T-helper 2 cell treated with Interferon-gamma antibody and Interleukin-4, amounts not matched to agents 5 μg/mL and 100 μg/mL, for 36 hours (primary cell): ENCODE results near the gene C14orf180.

Experiments
- DNase-seq: peaks from one replicate; pipeline ENCODE4 v3.0.0; 2021; ENCODE audit warnings: low spot score
- H3K27ac Mint-ChIP-seq: one replicate; pipeline ENCODE4 v1.8.0; 2021; ENCODE audit warnings: mild to moderate bottlenecking, mixed read lengths
- H3K27me3 Mint-ChIP-seq: one replicate; pipeline ENCODE4 v1.8.0; 2021; ENCODE audit warnings: low read depth, mixed read lengths
- H3K36me3 Mint-ChIP-seq: one replicate; pipeline ENCODE4 v1.8.0; 2021; ENCODE audit warnings: low read depth, mixed read lengths
- H3K4me1 Mint-ChIP-seq: one replicate; pipeline ENCODE4 v1.8.0; 2021; ENCODE audit warnings: low read depth, mixed read lengths
- H3K4me3 Mint-ChIP-seq: one replicate; pipeline ENCODE4 v1.8.0; 2022; ENCODE audit warnings: mild to moderate bottlenecking, moderate library complexity, mixed read lengths
- H3K9me3 Mint-ChIP-seq: one replicate; pipeline ENCODE4 v1.8.0; 2021; ENCODE audit warnings: mixed read lengths

C14orf180 gene

DNA sequence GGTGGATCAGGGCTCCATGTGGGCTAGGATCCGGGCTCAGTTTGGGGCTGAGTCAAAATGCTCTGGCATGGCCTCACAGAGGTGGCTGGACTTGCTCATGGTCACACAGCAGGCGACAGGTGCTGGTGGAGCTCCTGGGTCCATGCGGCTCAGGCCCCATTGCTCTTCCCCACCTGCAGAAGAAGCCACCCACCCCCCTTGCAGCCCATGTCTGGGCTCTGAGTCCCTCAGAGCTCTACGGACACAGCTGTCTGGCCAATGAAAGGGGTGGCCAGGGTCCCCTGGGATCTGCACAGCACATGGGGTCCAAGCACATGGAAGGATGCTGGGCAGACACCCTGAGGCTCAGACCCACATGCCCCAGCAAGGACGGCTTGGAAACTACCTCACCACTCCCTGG, 17.0 kb upstream of the C14orf180 start:
- no peak overlapping the region for H3K4me3 Mint-ChIP-seq
- H3K36me3 Mint-ChIP-seq = no peaks in the 10 kb centered on the region
- no peak for DNase-seq
- peaks cover 2% of the 10 kb centered on the region for H3K4me1 Mint-ChIP-seq
- H3K27me3 Mint-ChIP-seq = peaks cover 2% of the 10 kb centered on the region
- H3K27ac Mint-ChIP-seq = no peak overlapping the region
- no peaks in the 10 kb centered on the region for H3K9me3 Mint-ChIP-seq

DNA sequence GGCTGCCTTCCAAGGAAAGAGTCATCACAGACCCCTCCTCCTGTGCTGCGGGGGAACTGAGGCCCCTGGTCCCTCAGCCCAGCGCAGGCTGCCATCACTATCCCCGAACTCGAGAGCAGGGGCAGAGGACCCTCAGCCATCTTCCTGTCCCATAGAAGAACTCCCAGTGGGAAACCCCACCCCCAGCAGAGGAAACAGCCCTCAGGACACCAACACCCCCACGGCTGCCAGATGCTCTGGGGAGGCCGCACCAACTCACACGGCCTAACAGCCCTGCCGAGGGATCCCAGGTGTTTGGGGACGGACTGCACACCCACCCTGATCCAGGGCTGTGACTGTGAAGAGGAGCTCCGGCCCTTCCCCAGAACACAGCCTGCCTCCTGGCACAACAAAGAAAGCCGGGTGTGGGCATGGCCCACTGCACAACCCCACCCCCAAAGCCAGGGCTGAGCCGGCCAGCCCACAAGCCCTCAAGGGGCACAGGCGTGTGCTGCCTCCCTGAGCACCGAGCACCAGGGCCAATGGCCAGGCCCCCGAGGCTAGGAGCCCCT, 16.3 kb upstream of the C14orf180 start:
- Mint-ChIP-seq H3K27ac (no peak overlapping the region), H3K27me3 (peaks cover 2% of the 10 kb centered on the region), H3K4me3 (no peak overlapping the region), H3K4me1 (peaks cover 2% of the 10 kb centered on the region), H3K9me3 (no peaks in the 10 kb centered on the region), H3K36me3 (no peaks in the 10 kb centered on the region)
- no peak for DNase-seq

- no peaks in the 10 kb centered on the region for H3K36me3 Mint-ChIP-seq
- peak; percentile 17 for DNase-seq
Observed at GRCh38 chr14:104563742-104564615, 15.6 kb upstream of the C14orf180 start.

GRCh38 chr14:104564744-104565679, 14.6 kb upstream of the C14orf180 start:
- Mint-ChIP-seq H3K4me1 (peaks cover 2% of the 10 kb centered on the region), H3K27ac (no peak overlapping the region), H3K27me3 (peaks cover 2% of the 10 kb centered on the region), H3K4me3 (no peak overlapping the region), H3K9me3 (no peaks in the 10 kb centered on the region), H3K36me3 (no peaks in the 10 kb centered on the region)
- DNase-seq = no peak

More at GRCh38 chr14:104563742-104564615, 15.6 kb upstream of the C14orf180 start:
- Mint-ChIP-seq H3K27ac (no peak overlapping the region), H3K9me3 (no peaks in the 10 kb centered on the region), H3K27me3 (peaks cover 2% of the 10 kb centered on the region), H3K4me1 (peaks cover 2% of the 10 kb centered on the region), H3K4me3 (no peak overlapping the region)

DNA sequence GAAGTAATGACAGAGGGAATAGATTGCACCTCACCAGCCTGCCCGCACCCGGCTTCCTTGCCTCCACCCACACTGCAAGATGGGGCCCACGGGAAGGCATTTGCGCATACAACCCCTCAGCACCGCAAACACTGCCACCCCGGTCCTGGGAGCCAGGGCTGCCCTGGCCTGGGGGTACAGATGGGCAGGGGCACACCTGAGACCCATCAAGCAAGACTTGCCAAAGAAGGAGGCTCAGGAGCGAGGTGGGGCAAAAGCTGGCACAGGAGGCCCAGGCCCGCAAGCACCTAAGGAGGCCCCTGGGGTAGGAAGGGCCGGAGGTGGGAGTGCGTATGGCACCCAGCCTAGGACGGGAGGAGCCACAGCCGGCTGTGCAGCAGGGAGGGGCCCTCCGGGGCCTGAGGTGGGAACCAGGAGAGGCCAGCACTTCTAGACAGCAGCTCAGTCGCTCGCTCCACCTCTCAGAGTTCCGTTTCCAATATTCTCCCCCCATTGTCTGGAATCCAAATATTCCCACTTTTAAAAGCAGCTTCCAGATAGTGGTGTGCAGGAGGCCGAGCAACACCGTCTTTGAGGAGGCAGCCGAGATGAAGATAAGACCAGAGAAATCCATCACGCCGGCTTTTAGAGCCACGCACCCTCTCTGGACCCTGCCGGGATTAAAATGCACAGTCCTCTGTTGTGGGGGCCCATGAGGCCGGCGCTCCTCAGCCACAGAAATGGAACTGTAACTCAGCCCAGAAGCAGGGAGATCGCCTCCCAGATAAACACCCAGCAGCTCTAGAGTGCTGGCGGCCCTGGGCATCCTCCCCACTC, 12.2 kb upstream of the C14orf180 start:
- Mint-ChIP-seq H3K27ac (no peak overlapping the region), H3K4me1 (peaks cover 2% of the 10 kb centered on the region), H3K9me3 (no peaks in the 10 kb centered on the region), H3K4me3 (no peak overlapping the region), H3K27me3 (peaks cover 2% of the 10 kb centered on the region), H3K36me3 (no peaks in the 10 kb centered on the region)
- no peak for DNase-seq

GRCh38 chr14:104567957-104568225, 11.7 kb upstream of the C14orf180 start:
- no peak overlapping the region for H3K4me3 Mint-ChIP-seq
- no peaks in the 10 kb centered on the region for H3K36me3 Mint-ChIP-seq
- H3K27ac Mint-ChIP-seq = no peak overlapping the region
- DNase-seq = no peak
- H3K4me1 Mint-ChIP-seq = peaks cover 2% of the 10 kb centered on the region
- H3K27me3 Mint-ChIP-seq = peaks cover 2% of the 10 kb centered on the region
- H3K9me3 Mint-ChIP-seq = no peaks in the 10 kb centered on the region

DNA sequence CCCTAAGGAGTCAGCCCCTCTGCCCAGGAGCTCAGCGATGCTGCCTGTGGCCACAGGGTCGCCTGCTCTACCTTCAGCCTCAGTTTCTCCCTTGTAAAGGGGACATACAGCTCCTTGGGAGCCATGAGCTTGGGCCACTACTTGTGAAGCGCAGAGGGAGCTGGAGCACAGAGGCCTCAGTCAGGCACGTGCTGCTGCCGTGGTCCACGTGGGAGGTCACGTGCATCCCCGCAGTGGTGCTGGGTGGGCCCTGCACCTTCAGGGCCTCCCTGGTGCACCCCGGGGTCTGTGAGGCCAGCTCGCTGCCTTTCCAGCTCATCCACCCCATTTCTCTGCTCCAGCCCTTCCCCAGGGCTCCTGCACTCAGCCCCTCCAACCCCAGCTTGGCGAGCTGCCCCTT, 10.9 kb upstream of the C14orf180 start:
- DNase-seq = no peak
- H3K9me3 Mint-ChIP-seq = no peaks in the 10 kb centered on the region
- no peaks in the 10 kb centered on the region for H3K36me3 Mint-ChIP-seq
- H3K27ac Mint-ChIP-seq = no peak overlapping the region
- peaks cover 2% of the 10 kb centered on the region for H3K4me1 Mint-ChIP-seq
- no peak overlapping the region for H3K4me3 Mint-ChIP-seq
- peaks cover 2% of the 10 kb centered on the region for H3K27me3 Mint-ChIP-seq

DNA sequence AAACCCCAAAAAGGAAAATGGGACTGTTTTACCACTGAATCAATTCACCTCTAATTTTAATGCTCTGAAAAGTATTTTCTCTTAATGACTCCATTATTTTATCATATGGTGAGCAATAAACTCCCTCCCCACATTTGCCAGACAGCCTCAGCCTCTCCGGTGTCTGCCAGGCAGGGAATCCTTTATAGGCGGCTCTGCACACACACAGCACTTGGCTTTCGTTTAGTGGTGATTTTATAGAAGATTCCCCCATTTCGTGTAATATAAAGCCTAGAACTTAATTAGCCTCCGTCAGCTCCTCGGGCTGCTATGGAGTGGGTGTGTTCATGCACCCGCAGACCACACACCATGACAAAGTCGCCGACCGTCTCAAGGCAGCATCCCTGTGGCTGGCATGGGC, 10.1 kb upstream of the C14orf180 start:
- no peak overlapping the region for H3K4me3 Mint-ChIP-seq

DNA sequence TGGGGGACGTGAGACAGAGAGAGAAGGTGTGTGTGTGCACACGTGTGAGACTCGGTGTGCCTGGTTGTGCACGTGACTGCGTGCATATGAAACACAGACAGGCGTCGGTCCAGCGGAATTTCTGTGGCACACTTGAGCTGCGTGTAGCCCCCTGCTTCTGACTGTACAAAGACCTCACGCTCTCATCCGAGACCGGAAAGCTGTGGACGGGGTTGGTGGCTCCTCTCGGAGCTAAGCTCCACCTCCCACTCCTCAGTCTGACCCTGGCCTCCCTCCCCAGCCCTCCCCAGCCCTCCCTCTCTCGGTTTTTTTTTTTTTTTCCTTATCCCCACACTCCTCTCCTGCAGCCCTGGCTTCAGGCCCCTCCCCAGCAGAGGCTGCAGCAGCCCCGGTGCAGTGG, 8.3 kb upstream of the C14orf180 start:
- no peaks in the 10 kb centered on the region for H3K4me1 Mint-ChIP-seq
- no peak for DNase-seq
- no peak overlapping the region for H3K4me3 Mint-ChIP-seq
- H3K27ac Mint-ChIP-seq = no peak overlapping the region
- no peaks in the 10 kb centered on the region for H3K36me3 Mint-ChIP-seq
- no peaks in the 10 kb centered on the region for H3K27me3 Mint-ChIP-seq
- no peaks in the 10 kb centered on the region for H3K9me3 Mint-ChIP-seq

More for the DNA sequence above, 10.1 kb upstream of the C14orf180 start:
- H3K27me3 Mint-ChIP-seq = peaks cover 2% of the 10 kb centered on the region
- no peak overlapping the region for H3K27ac Mint-ChIP-seq
- no peaks in the 10 kb centered on the region for H3K36me3 Mint-ChIP-seq
- DNase-seq = no peak
- H3K4me1 Mint-ChIP-seq = no peaks in the 10 kb centered on the region
- H3K9me3 Mint-ChIP-seq = no peaks in the 10 kb centered on the region

DNA sequence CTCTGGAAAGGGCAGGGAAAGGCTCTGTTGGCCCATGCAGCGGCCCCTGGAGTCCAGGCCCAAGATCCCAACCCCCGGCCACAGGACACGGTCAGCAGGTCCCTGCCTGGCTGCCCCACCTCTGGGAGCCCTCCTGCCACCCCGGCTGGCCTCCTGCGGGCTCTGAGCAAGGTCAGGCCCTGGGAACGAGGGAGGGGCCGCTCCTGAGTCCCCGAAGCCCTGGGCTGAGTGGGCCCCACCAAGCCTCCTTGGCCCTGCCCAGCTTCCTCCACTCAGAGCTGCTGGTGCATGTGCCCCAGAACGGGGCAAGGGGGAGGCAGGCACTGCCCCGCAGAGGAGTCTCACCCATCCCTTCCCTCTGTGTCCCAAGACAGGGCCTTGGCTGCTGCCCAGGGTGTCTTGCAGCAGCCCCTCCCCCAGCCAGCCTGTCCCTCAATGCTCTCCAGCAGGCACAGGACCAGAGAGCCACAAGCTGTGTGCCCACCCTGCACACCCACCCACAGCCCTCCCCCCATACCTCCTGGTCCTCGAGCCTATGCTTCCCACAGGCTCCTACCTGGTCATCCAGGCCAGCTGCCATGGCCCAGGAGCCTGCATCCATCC, 7.4 kb upstream of the C14orf180 start:
- H3K36me3 Mint-ChIP-seq = no peaks in the 10 kb centered on the region
- no peak overlapping the region for H3K27ac Mint-ChIP-seq
- H3K27me3 Mint-ChIP-seq = no peaks in the 10 kb centered on the region
- H3K4me3 Mint-ChIP-seq = no peak overlapping the region
- DNase-seq = no peak
- no peaks in the 10 kb centered on the region for H3K9me3 Mint-ChIP-seq
- H3K4me1 Mint-ChIP-seq = no peaks in the 10 kb centered on the region

DNA sequence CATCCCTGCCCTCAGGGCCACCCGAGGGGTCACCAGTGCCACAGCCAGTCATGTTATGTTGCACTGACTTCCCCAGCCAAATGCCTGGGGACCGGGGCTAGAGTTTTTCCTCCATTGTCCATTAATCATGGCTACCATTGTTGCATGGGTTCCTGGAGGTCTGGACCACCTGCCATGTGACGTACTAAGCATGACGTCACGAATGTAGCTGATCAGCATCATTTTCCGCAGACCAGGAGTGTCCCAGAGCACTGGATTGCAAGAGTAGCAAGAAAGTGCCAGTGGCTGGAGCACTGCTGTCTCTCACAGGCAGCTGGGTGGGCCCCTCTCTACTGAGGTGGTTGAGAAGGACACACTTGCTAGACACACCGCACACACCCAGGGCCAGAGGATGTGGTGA, 6.9 kb upstream of the C14orf180 start:
- Mint-ChIP-seq H3K4me1 (no peaks in the 10 kb centered on the region), H3K36me3 (no peaks in the 10 kb centered on the region), H3K9me3 (no peaks in the 10 kb centered on the region), H3K4me3 (no peak overlapping the region), H3K27me3 (no peaks in the 10 kb centered on the region), H3K27ac (no peak overlapping the region)
- no peak for DNase-seq

GRCh38 chr14:104573930-104574329, 5.6 kb upstream of the C14orf180 start:
- Mint-ChIP-seq H3K36me3 (no peaks in the 10 kb centered on the region), H3K9me3 (no peaks in the 10 kb centered on the region), H3K4me1 (no peaks in the 10 kb centered on the region), H3K27me3 (no peaks in the 10 kb centered on the region), H3K27ac (no peak overlapping the region), H3K4me3 (no peak overlapping the region)
- no peak for DNase-seq

DNA sequence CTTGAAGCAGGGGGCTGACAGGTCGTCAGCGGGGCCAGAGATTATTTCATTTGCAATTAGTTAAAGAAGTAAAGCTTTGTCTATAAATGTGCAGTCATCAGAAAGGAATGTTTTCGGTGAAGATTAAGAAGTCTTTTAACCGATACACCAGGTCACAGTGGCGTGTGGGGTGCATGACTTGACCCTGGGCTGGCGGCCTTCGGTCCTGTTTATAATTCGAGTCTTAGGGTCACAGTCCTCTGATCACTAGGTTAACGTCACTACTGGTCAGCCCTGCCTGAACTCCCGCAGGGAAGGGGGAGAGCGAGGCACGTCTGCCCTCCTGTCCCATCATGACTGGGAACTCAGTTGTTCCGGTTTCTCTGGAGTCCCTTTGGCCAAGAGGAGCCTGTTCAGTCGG, 5.0 kb upstream of the C14orf180 start:
- H3K27ac Mint-ChIP-seq = no peak overlapping the region
- DNase-seq = no peak
- no peaks in the 10 kb centered on the region for H3K36me3 Mint-ChIP-seq
- no peaks in the 10 kb centered on the region for H3K9me3 Mint-ChIP-seq
- no peak overlapping the region for H3K4me3 Mint-ChIP-seq
- H3K27me3 Mint-ChIP-seq = no peaks in the 10 kb centered on the region
- no peaks in the 10 kb centered on the region for H3K4me1 Mint-ChIP-seq
